Measurements from ENCODE around the gene TBC1D16.

DNA sequence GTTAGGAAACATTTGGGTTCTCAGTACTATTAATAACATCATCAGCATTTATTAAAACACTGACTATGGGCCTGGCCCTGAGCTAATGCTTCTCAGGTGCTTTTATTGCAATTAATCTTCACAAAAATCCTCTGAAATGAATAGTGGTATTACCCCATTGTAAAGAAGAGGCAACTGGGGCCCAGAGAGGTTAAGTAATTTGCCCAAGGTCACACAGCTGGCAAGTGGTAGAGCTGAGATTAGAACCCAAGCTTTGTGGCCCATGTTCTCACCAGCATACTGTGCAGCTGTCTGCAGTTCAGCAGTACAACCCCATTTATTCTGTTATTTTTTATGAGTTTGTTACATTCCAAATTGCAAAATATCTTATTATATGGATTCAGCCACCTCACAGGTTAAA is 82.3 kb downstream of the TBC1D16 start:
- TF ChIP-seq, protein P1, sequence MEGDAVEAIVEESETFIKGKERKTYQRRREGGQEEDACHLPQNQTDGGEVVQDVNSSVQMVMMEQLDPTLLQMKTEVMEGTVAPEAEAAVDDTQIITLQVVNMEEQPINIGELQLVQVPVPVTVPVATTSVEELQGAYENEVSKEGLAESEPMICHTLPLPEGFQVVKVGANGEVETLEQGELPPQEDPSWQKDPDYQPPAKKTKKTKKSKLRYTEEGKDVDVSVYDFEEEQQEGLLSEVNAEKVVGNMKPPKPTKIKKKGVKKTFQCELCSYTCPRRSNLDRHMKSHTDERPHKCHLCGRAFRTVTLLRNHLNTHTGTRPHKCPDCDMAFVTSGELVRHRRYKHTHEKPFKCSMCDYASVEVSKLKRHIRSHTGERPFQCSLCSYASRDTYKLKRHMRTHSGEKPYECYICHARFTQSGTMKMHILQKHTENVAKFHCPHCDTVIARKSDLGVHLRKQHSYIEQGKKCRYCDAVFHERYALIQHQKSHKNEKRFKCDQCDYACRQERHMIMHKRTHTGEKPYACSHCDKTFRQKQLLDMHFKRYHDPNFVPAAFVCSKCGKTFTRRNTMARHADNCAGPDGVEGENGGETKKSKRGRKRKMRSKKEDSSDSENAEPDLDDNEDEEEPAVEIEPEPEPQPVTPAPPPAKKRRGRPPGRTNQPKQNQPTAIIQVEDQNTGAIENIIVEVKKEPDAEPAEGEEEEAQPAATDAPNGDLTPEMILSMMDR (IDR thresholded peaks at IDR 0.05) = no peak
- TF ChIP-seq POLR2A (IDR thresholded peaks at IDR 0.05) = no peak

Measured in breast epithelium (tissue), 3 donors.